GM10266 (cell line): ENCODE results near the gene MPEG1.

Experiments
- DNase-seq: peaks from one replicate; pipeline ENCODE4 v3.0.0; 2012; ENCODE audit errors: extremely low spot score
- TF ChIP-seq, protein P1 (sequence below): IDR thresholded peaks from 2 replicates; pipeline ENCODE4 v1.5.1; 2012; ENCODE audit warnings: mild to moderate bottlenecking, low read depth; ENCODE audit not compliant: control insufficient read depth, insufficient read depth; ENCODE audit errors: missing control alignments

Gene MPEG1

GRCh38 chr11:59180168-59180776, 32.5 kb downstream of the MPEG1 start:
- no peak for DNase-seq
- TF ChIP-seq, protein P1, sequence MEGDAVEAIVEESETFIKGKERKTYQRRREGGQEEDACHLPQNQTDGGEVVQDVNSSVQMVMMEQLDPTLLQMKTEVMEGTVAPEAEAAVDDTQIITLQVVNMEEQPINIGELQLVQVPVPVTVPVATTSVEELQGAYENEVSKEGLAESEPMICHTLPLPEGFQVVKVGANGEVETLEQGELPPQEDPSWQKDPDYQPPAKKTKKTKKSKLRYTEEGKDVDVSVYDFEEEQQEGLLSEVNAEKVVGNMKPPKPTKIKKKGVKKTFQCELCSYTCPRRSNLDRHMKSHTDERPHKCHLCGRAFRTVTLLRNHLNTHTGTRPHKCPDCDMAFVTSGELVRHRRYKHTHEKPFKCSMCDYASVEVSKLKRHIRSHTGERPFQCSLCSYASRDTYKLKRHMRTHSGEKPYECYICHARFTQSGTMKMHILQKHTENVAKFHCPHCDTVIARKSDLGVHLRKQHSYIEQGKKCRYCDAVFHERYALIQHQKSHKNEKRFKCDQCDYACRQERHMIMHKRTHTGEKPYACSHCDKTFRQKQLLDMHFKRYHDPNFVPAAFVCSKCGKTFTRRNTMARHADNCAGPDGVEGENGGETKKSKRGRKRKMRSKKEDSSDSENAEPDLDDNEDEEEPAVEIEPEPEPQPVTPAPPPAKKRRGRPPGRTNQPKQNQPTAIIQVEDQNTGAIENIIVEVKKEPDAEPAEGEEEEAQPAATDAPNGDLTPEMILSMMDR, result no peak

DNA sequence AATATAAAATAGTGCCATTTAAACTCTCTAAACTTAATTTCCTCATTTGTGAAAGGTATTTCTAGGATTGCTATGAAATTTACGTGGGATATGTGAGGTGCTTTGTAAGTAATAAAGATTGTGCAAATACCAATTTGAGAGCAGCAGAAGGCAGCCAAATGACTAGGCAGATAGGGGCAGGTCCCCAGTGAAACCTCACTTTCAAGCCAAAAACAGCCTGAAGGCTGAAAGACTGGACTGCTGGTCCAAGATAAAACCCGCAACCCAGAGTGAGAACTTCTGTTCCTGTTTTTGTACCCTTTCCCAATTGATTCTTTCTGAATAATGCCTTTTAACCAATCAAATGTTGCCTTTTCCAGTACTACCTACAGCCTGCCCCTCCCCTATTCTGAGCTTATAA, 33.6 kb downstream of the MPEG1 start:
- TF ChIP-seq, protein P1, result no peak
- DNase-seq, result no peak

DNA sequence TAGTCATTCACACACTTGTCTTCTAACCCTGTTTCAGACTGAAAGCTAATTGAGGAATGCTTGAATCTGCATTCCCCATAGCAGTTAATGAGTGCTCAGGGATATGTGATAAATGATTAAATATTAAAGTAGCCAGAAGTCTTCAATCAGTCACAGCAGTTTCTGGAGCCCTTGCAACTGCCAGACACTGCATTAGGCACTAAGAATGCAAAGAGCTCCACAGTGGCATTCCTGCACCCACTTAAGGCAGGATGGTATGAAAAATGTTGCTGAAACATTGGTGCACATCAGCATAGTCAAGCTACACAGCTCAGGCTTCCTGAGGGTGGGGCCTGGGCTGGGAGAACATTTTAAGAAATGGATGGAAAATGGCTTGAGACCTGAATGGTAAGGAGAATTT, 34.3 kb downstream of the MPEG1 start:
- TF ChIP-seq, protein P1, result no peak
- no peak for DNase-seq

DNA sequence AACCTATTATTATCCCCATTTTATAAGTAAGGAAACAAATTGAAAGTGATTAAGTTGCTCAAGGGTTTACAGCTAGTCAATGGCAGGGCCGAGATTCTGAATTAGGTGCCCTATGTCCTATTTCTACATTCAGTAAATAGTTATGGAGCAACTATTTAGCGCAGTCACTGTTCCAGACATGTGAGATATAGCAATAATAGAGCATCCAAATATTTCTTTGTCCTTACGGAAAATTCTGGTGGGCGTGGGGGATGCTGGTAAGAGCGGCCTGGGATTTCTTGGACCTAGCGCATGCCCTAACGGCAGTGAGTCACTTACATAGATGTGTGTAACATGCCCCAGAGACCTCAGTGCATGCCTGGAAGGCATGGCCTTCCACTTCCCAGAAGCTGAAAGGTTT, 36.4 kb downstream of the MPEG1 start:
- TF ChIP-seq, protein P1, result no peak
- DNase-seq, result no peak

DNA sequence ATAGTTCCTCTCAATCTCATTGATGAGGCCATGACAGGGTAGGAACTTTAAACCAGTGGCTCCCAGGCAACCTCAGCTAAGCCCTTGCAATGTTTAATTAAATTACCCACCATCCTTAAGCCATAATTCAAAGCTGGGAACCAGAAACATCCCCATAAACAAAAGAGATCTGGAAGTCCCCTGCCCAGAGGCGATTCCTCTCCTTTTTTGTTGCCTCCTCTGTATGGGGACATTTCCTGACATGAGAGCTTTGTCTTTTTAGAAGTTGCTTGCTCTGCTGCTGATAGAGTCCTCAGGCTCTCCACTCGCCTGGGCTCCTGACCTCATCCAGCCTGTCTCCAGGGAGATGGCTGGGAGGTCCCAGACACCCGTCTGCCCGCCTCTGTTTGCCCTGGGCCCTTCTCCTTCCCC, 37.6 kb downstream of the MPEG1 start:
- no peak for DNase-seq
- TF ChIP-seq, protein P1, result no peak

GRCh38 chr11:59174664-59175033, 38.1 kb downstream of the MPEG1 start:
- TF ChIP-seq, protein P1, result no peak
- no peak for DNase-seq

DNA sequence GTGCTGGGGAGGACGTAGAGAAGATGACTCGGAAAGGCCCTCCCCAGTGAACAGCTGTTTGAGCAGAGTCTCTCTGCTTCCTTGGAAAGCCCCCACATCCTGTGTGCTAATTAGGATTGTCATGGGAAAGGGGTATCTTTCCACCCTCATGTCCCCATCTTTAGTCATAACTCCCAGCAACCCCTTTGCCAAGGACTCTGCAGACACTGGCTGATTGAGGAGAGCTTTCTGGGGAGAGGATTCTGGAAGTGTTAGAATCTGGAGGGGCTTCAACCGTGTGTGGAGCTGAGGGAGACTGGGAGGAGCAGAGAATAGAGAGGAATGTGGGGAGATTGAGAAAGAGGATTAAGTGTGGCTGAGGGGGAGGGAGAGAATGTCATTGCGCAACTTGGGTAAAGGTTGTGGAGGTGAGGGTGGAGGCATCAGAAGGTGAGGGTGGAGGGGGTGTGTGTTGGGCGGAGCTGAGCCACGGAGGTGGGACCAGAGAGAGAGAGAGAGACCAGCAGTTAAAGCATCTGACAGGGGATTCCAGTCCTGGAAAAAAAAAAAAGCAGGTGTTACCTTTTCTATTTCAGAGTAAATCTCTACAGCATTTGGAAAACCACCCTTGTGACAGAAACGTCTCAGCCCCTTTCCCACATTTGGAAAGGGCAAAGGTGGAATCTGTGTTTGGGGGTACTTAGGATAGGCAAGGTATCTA, 38.6 kb downstream of the MPEG1 start:
- TF ChIP-seq, protein P1, result no peak
- peak; percentile 56 for DNase-seq
